ENCODE results near the gene MRC2.

MRC2 gene

DNA sequence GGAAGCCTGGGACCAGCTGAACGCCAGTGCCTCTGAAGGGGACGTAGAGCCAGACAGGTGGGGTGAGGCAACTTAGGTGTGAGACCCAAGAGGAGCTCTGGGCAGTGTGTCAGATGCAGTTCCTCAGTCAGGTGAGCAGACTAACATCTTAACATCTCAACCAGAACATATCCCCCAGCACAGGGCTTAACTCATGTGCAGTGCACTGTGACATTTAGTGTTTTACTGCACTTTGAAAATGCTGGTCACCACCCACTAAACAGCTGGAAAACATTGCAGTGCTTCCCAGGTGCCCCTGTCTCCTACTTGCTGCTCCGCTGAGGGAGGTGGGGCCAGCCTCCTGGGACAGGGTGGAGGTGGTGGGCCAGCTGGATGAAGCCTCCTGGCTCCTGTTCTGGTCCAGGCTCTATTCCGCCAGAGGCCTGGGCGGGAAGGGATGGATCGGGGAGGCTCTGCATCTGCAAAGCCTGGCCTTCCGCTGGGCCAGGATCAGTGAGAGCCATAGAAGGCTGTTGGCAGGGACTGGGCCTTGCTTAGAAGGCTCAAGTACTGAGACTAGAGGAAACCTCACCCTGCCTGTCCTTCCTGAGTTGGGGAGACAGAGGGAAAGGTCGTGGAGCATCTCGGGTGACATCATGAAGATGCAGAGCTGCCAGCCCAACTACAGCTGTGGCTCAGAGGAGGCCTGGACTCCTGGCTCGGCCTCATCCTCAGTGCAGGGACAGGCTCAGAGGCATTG, 7.9 kb upstream of the MRC2 start:
- TF ChIP-seq ELF4 (IDR thresholded peaks at IDR 0.05) (no peak), ARNT (IDR thresholded peaks at IDR 0.05) (no peak), LEF1 (IDR thresholded peaks at IDR 0.05; ENCODE audit: borderline replicate concordance) (no peak), FOXM1 (IDR thresholded peaks at IDR 0.05; ENCODE audit: borderline replicate concordance) (no peak), TARDBP (IDR thresholded peaks at IDR 0.05) (no peak), HDGF (IDR thresholded peaks at IDR 0.05; ENCODE audit: borderline replicate concordance) (no peak), NFRKB (IDR thresholded peaks at IDR 0.05) (no peak), SUZ12 (IDR thresholded peaks at IDR 0.05) (no peak), BHLHE40 (IDR thresholded peaks at IDR 0.05; ENCODE audit: borderline replicate concordance) (no peak), FOXK2 (IDR thresholded peaks at IDR 0.05) (no peak), CTBP1 (IDR thresholded peaks at IDR 0.05; ENCODE audit: borderline replicate concordance) (no peak)
- TF ChIP-seq, protein P1, sequence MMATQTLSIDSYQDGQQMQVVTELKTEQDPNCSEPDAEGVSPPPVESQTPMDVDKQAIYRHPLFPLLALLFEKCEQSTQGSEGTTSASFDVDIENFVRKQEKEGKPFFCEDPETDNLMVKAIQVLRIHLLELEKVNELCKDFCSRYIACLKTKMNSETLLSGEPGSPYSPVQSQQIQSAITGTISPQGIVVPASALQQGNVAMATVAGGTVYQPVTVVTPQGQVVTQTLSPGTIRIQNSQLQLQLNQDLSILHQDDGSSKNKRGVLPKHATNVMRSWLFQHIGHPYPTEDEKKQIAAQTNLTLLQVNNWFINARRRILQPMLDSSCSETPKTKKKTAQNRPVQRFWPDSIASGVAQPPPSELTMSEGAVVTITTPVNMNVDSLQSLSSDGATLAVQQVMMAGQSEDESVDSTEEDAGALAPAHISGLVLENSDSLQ (IDR thresholded peaks at IDR 0.05), result no peak
- ChIA-PET CTCF (no interaction called here), POLR2A (interaction anchor here (1.3 kb wide), 1 partner anchor 10 kb away, joined by 4 read pairs; no protein-coding TSS in a partner anchor)
- no peak for DNase-seq (ENCODE audit: extremely low spot score)

DNA sequence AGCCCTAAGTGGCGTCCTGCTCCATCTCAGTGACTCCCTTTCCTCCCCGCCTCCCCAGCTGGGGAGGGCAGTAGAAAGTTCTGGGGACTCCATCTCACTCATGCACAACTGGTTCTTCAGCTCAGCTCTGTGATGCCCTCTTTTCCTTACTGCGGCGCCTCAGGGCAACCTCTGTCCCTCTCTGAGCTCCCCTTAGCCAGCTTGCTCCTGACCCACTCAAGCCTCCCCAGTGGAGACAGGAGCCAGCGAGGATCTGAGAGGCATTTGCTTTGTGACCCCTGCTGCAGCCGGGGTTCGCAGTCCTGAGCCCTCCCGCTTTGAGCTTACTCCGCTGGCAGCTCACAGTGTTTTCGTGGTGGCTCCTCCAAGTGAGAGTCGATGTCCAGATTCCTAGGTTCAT, 6.2 kb upstream of the MRC2 start:
- ChIA-PET POLR2A (no interaction called here), CTCF (no interaction called here)
- DNase-seq (ENCODE audit: extremely low spot score), result no peak

DNA sequence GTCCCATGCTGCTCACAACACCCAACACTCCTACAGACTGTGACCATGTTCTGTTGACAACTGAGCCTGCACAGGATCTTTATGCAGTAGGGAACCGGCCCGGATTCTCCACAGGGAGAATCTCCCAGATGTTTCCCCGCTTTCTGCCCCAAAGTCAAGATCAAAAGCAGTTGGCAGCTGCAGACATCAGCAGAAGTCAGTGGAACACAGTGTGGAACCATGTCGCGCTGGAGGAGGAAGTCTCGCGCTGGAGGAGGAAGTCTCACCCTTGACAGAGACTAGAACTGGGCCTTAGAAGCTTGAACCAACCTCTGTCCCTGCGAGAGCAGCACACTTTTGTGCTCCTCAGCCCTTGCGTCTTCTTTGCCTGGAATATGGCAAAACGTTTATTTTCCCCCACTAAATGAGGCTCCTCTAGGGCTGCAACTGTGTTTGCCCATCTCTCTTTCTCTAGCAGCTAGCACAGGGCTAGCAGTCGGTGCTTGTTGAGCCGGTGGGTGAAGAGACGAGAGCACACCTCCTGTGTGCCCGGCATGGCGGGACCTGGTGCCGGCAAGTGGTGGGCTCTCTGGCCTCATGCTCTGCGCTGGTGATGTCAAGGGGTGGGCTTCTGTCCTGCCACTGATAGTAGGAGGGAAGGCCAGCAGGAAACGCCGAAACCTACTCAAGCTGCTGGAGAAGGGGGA, 2.1 kb upstream of the MRC2 start:
- no peak for TF ChIP-seq FOXM1 (IDR thresholded peaks at IDR 0.05; ENCODE audit: borderline replicate concordance)
- TF ChIP-seq TARDBP (IDR thresholded peaks at IDR 0.05), result no peak
- TF ChIP-seq, protein P1 (IDR thresholded peaks at IDR 0.05), result no peak
- no peak for TF ChIP-seq SUZ12 (IDR thresholded peaks at IDR 0.05)
- TF ChIP-seq NFRKB (IDR thresholded peaks at IDR 0.05), result no peak
- no peak for TF ChIP-seq CTBP1 (IDR thresholded peaks at IDR 0.05; ENCODE audit: borderline replicate concordance)
- no peak for TF ChIP-seq SP1 (IDR thresholded peaks at IDR 0.05)
- no peak for TF ChIP-seq ARNT (IDR thresholded peaks at IDR 0.05)
- no peak for TF ChIP-seq ZNF384 (IDR thresholded peaks at IDR 0.05)
- TF ChIP-seq LEF1 (IDR thresholded peaks at IDR 0.05; ENCODE audit: borderline replicate concordance), result no peak
- POLR2A ChIA-PET, result no interaction called here
- CTCF ChIA-PET, result no interaction called here
- DNase-seq (ENCODE audit: extremely low spot score), result no peak

More for the DNA sequence above, 6.2 kb upstream of the MRC2 start:
- TF ChIP-seq FOXA1 (IDR thresholded peaks at IDR 0.05) (no peak), TARDBP (IDR thresholded peaks at IDR 0.05) (no peak), LEF1 (IDR thresholded peaks at IDR 0.05; ENCODE audit: borderline replicate concordance) (no peak), FOXM1 (IDR thresholded peaks at IDR 0.05; ENCODE audit: borderline replicate concordance) (no peak), BHLHE40 (IDR thresholded peaks at IDR 0.05; ENCODE audit: borderline replicate concordance) (no peak)

DNA sequence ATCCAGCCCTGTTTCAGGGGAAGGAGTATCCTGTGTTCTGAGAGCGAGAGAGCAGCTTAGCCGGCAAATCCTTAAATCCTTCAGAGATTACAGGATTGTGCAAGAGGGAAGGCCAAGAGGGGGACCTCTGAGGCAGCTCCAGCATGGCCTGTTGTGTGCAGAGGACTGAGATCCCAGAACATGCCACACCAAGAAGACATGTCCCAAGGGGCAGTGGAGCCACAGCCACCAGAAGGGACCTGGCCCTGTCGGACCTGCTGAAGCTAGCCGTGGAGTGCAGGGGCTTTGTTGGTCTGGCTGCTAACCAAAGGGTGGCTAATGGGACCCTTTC, 1.6 kb upstream of the MRC2 start:
- no peak for DNase-seq (ENCODE audit: extremely low spot score)
- TF ChIP-seq SP1 (IDR thresholded peaks at IDR 0.05), result no peak
- no peak for TF ChIP-seq SUZ12 (IDR thresholded peaks at IDR 0.05)
- no peak for TF ChIP-seq CTBP1 (IDR thresholded peaks at IDR 0.05; ENCODE audit: borderline replicate concordance)
- no peak for TF ChIP-seq HDGF (IDR thresholded peaks at IDR 0.05; ENCODE audit: borderline replicate concordance)
- no peak for TF ChIP-seq TARDBP (IDR thresholded peaks at IDR 0.05)
- TF ChIP-seq L3MBTL2 (conservative IDR thresholded peaks at IDR 0.05), result no peak
- TF ChIP-seq FOXA1 (IDR thresholded peaks at IDR 0.05), result no peak
- no peak for TF ChIP-seq ZNF384 (IDR thresholded peaks at IDR 0.05)
- ChIA-PET CTCF (no interaction called here), POLR2A (no interaction called here)

DNA sequence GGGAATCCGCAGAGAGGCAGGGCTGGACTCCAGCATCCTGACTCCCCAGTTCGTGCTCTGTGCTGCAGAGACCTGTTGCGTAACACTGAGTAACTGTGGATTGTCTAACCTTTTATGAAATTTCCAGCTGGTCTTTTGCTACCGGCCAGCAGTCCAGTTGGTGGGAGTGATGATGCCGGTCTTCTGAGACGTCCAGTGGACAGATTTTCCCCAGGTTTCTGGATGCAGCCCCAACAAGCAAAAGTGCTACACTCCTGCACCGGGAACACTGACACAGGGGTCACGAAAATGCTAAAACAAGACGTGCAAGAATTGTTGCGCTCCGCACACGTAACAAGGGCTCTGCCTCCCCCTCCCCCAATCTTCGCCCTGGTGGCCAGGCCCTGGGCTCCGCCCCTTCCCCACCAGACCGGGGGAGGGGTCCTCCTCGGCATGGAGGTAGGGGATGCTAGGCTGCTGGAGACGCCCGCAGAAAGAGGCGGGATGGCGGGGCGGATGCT, 701 bp upstream of the MRC2 start:
- no peak for DNase-seq (ENCODE audit: extremely low spot score)
- TF ChIP-seq NFRKB (IDR thresholded peaks at IDR 0.05) (no peak), ARNT (IDR thresholded peaks at IDR 0.05) (no peak), SUZ12 (IDR thresholded peaks at IDR 0.05) (no peak), FOXA1 (IDR thresholded peaks at IDR 0.05) (no peak), FOXK2 (IDR thresholded peaks at IDR 0.05) (no peak)
- CTCF ChIA-PET, result interaction anchor here (0.7 kb wide), 1 partner anchor 42 kb away, joined by 3 read pairs; no protein-coding TSS in a partner anchor
- POLR2A ChIA-PET, result no interaction called here

DNA sequence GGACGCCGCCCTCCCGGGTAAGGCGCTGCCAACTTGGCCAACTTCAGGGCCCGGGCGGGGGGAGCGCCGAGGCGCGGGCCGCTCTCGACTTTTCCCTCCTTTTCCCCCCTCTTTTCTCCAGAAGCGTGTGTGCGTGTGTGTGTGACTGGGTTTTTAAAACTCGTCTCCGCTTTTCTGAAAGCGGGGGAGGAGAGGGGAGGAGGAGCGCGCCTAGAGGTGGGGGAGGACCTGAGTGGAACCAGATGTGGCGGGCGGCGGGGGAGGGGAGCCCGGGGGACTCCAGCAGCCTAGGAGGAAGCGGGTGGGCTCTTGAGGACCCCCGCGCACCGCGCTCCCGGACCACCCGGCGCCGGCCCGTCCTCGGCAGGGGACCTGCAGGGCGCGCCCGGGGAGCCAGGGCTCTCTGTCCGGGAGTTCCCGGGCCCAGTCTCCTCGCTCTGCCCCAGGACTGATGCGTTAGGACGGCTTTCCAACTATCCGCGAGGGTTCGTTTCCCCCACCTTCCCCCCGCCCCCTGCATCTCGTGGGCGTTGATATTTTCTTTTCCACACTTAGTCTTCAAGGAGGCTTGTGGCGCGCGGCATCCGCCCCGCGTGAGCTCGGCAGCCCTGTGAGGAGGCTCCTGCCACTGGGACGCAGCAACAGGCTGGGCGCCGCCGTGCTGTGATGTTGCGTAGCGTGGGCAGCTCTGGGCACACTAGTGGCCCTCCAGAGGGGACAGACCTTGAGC, 599 bp downstream of the MRC2 start:
- POLR2A ChIA-PET, result interaction anchor here (0.7 kb wide), 1 partner anchor 14 kb away, joined by 3 read pairs; no protein-coding TSS in a partner anchor
- CTCF ChIA-PET, result no interaction called here
- peak; percentile 34 for DNase-seq (ENCODE audit: extremely low spot score)
- TF ChIP-seq SUZ12 (IDR thresholded peaks at IDR 0.05) (no peak), ELF4 (IDR thresholded peaks at IDR 0.05) (no peak), ARNT (IDR thresholded peaks at IDR 0.05) (no peak), FOXM1 (IDR thresholded peaks at IDR 0.05; ENCODE audit: borderline replicate concordance) (no peak), SP1 (IDR thresholded peaks at IDR 0.05) (no peak), BHLHE40 (IDR thresholded peaks at IDR 0.05; ENCODE audit: borderline replicate concordance) (no peak), L3MBTL2 (conservative IDR thresholded peaks at IDR 0.05) (peak; percentile 37; the same call in 1 of the 2 replicates), NFRKB (IDR thresholded peaks at IDR 0.05) (no peak)

Measured in HEK293T (cell line).